Smooth muscle cell (in vitro differentiated cells): Measurements from ENCODE around the gene INTS2. TPM values are rescaled to one million over a fixed set of nuclear protein-coding genes. Genes with fewer than 3 reads are reported as not detected.

ENCODE experiments used
- DNase-seq: peaks from one replicate; lab custom pipeline; 2025; ENCODE audit not compliant: unreplicated experiment; lab: John Stamatoyannopoulos, UW
- H2AFZ ChIP-seq: fragments of 200-600 bp; sonication (generic); 2 replicates; pipeline ENCODE4 v1.6.0; 2016; ENCODE audit warnings: antibody characterized with exemption, low read depth, mild to moderate bottlenecking
- H3F3A ChIP-seq: fragments of 200-600 bp; sonication (generic); 2 replicates; pipeline ENCODE4 v1.6.0; 2017; ENCODE audit warnings: antibody characterized with exemption, low read depth
- H3K27ac ChIP-seq: fragments of 200-600 bp; sonication (generic); 2 replicates; pipeline ENCODE4 v1.5.1; 2016; ENCODE audit warnings: low read depth, mild to moderate bottlenecking
- H3K27me3 ChIP-seq: fragments of 200-600 bp; sonication (generic); 2 replicates; pipeline ENCODE4 v1.6.1; 2016; ENCODE audit warnings: low read depth, mild to moderate bottlenecking
- H3K36me3 ChIP-seq: fragments of 200-600 bp; sonication (generic); 2 replicates; pipeline ENCODE4 v1.5.1; 2016; ENCODE audit warnings: low read depth
- H3K4me1 ChIP-seq: fragments of 200-600 bp; sonication (generic); 2 replicates; pipeline ENCODE4 v1.5.1; 2016; ENCODE audit warnings: low read depth
- H3K4me2 ChIP-seq: fragments of 200-600 bp; sonication (generic); 2 replicates; pipeline ENCODE4 v1.6.0; 2016; ENCODE audit warnings: mild to moderate bottlenecking
- H3K4me3 ChIP-seq: fragments of 200-600 bp; sonication (generic); 2 replicates; pipeline ENCODE4 v1.5.1; 2016; ENCODE audit warnings: mild to moderate bottlenecking
- H3K79me2 ChIP-seq: fragments of 200-600 bp; sonication (generic); 2 replicates; pipeline ENCODE4 v1.6.0; 2016; ENCODE audit warnings: low read depth, mild to moderate bottlenecking
- H3K9ac ChIP-seq: fragments of 200-600 bp; sonication (generic); 2 replicates; pipeline ENCODE4 v1.6.0; 2016; ENCODE audit warnings: low read depth
- H3K9me3 ChIP-seq: fragments of 200-600 bp; sonication (generic); replicated peaks from 2 replicates; pipeline ENCODE4 v1.5.1; 2016; ENCODE audit warnings: low read depth
- H4K20me1 ChIP-seq: fragments of 200-600 bp; sonication (generic); 2 replicates; pipeline ENCODE4 v1.6.0; 2016; ENCODE audit warnings: low read depth
- CTCF ChIP-seq: fragments of 200-600 bp; sonication (generic); IDR thresholded peaks from 2 replicates; pipeline ENCODE4 v1.5.1; 2017; ENCODE audit warnings: borderline replicate concordance, mild to moderate bottlenecking, antibody characterized with exemption; ENCODE audit not compliant: insufficient read depth, poor library complexity, severe bottlenecking
- WGBS: methylation state at CpG from one replicate; pipeline ENCODE4 v1.1.7; 2016; ENCODE audit warnings: low lambda C conversion rate; 5-methylcytosine and 5-hydroxymethylcytosine counted together
- polyA plus RNA-seq: library from polyadenylated mRNA; unstranded; fragments of >200 nt; fragmentation: Nextera tagmentation; extraction: Ambion mirVana; gene quantifications from 2 replicates; pipeline ENCODE4 v1.2.1, GENCODE V29; 2016
- total RNA-seq: library from RNA; depleted of rRNA; stranded (reverse); fragments of >200 nt; gene quantifications from 2 replicates; pipeline ENCODE4 v1.2.3, GENCODE V29; 2014

The INTS2 gene
- total and polyA plus RNA-seq, 2 experiments from 2014 or later = 3.9 to 15.5 TPM

- no peak overlapping the region for H3K27ac ChIP-seq
- no peaks in the 10 kb centered on the region for H3K27me3 ChIP-seq
- no peak for DNase-seq
- H3K9ac ChIP-seq = no peak overlapping the region
- no peak for TF ChIP-seq CTCF
- H3K4me1 ChIP-seq = no peaks in the 10 kb centered on the region
- H3K9me3 ChIP-seq = no peaks in the 10 kb centered on the region
- no peak overlapping the region for H3K4me3 ChIP-seq
- H3F3A ChIP-seq = no peaks in the 10 kb centered on the region
- H3K79me2 ChIP-seq = no peaks in the 10 kb centered on the region
- no peaks in the 10 kb centered on the region for H4K20me1 ChIP-seq
- no peak overlapping the region for H2AFZ ChIP-seq
- no peak overlapping the region for H3K4me2 ChIP-seq
- H3K36me3 ChIP-seq = no peaks in the 10 kb centered on the region
These were observed 109.6 kb downstream of the INTS2 start for GRCh38 chr17:61818225-61818624.

GRCh38 chr17:61817452-61817851, 110.3 kb downstream of the INTS2 start:
- Histone ChIP-seq H3K79me2 (no peaks in the 10 kb centered on the region), H3K36me3 (no peaks in the 10 kb centered on the region), H3K4me2 (no peak overlapping the region), H3K9me3 (no peaks in the 10 kb centered on the region), H3F3A (no peaks in the 10 kb centered on the region), H3K4me1 (no peaks in the 10 kb centered on the region), H4K20me1 (no peaks in the 10 kb centered on the region), H3K4me3 (no peak overlapping the region), H3K27ac (no peak overlapping the region), H3K9ac (no peak overlapping the region), H2AFZ (no peak overlapping the region), H3K27me3 (no peaks in the 10 kb centered on the region)
- no peak for DNase-seq
- 94% methylated on average over 3 of the region's 3 CpGs for WGBS
- TF ChIP-seq CTCF = no peak

- H2AFZ ChIP-seq = no peak overlapping the region
- no peak overlapping the region for H3K4me2 ChIP-seq
- H4K20me1 ChIP-seq = no peaks in the 10 kb centered on the region
- no peak overlapping the region for H3K27ac ChIP-seq
- no peaks in the 10 kb centered on the region for H3K4me1 ChIP-seq
- 84% methylated on average over 4 of the region's 4 CpGs for WGBS
- no peak overlapping the region for H3K9ac ChIP-seq
- H3K36me3 ChIP-seq = no peaks in the 10 kb centered on the region
- no peak for DNase-seq
- no peak for TF ChIP-seq CTCF
- H3F3A ChIP-seq = no peaks in the 10 kb centered on the region
- no peak overlapping the region for H3K4me3 ChIP-seq
- H3K79me2 ChIP-seq = no peaks in the 10 kb centered on the region
- no peaks in the 10 kb centered on the region for H3K9me3 ChIP-seq
- no peaks in the 10 kb centered on the region for H3K27me3 ChIP-seq
These were observed 111.2 kb downstream of the INTS2 start for GRCh38 chr17:61816538-61816937.

- H3K4me3 ChIP-seq = no peak overlapping the region
- H3K9me3 ChIP-seq = no peaks in the 10 kb centered on the region
- no peaks in the 10 kb centered on the region for H4K20me1 ChIP-seq
- DNase-seq = no peak
- H3K9ac ChIP-seq = no peak overlapping the region
- no peaks in the 10 kb centered on the region for H3K27me3 ChIP-seq
- no peak overlapping the region for H2AFZ ChIP-seq
- no peak for TF ChIP-seq CTCF
- no peaks in the 10 kb centered on the region for H3K79me2 ChIP-seq
- H3K4me2 ChIP-seq = no peak overlapping the region
- H3F3A ChIP-seq = no peaks in the 10 kb centered on the region
- H3K27ac ChIP-seq = no peak overlapping the region
- H3K4me1 ChIP-seq = no peaks in the 10 kb centered on the region
- no peaks in the 10 kb centered on the region for H3K36me3 ChIP-seq
- 85% methylated on average over 5 of the region's 5 CpGs for WGBS
These were observed 111.8 kb downstream of the INTS2 start for GRCh38 chr17:61815863-61816503.
